Midbrain (tissue), 1 donor: ENCODE results near the gene RBM33.

Experiments
- DNase-seq: peaks from one replicate; lab custom pipeline; 2025; lab: John Stamatoyannopoulos, UW

Gene RBM33

DNA sequence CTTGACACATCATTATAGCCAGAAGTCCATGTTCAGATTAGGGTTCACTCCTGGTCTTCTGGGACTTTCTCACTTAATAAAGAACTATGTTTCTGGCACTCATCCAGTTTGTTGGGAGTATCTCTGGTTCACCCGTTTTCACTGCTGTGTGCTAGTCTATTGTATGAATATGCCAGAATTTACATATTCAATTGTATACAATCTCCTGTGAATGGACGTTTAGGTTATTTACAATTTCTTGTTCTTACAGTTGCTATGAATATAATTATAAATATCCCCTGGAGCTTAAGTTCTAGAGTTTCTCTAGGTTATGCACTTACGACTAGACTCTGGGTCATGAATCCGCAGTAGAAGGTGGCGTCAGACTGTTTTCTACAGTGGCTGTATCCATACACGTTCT lies 20.0 kb upstream of the RBM33 start:
- DNase-seq = no peak

DNA sequence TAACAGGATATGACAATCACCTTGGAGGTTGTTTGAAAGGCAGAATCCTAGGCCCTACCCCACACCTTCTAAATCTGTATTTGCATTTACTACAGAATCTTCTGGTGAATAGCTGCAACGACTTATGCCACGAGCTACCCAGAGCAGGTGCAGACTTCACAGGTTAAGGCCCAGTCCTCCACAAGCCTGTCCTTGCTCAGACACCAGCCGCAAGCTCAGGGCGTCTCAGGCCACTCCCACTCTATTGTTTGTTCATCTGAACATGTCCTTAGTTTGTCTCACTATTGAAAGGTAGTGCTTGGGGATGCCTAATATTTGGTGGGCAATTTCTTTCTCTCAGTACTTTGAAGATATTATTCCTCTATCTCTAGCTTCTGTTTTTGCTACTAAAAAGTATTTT lies 18.9 kb upstream of the RBM33 start:
- no peak for DNase-seq

DNA sequence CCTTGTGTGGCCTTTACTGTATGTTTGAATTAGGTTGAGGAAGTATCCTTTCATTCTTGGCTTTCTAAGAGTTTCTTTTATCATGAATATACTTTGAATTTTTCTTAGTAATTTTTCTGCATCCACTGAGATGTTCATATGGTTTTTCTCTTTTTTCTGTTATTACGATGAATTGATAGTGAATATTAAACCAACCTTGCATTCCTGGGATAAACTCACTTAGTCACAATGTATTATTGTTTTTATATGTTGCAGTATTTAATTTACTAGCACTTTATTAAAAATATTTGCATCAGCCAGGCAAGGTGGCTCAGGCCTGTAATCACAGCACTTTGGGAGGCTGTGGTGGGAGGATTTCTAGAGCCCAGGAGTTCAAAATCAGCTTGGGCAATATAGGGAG lies 15.3 kb upstream of the RBM33 start:
- DNase-seq = no peak

- DNase-seq = no peak
These were observed 13.3 kb upstream of the RBM33 start for GRCh38 chr7:155631155-155631554.

DNA sequence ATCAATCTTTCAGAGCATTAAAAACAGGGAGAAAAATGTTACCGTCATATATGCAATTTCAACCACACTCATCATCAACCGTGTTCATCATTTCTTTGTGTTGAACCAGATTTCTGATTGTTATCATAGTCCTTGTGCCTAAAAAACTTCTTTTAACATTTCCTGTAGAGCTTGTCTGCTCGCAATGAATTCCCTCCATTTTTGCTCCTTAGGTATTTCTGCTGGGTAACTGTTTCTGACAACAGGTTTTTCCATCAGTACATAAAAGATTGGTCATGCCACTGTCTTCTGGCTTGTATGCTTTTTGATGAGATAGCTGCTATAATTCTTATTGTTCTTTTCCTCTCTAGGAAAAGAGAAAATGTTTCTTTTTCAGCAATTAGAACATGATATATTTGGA lies 8.6 kb upstream of the RBM33 start:
- DNase-seq = no peak

DNA sequence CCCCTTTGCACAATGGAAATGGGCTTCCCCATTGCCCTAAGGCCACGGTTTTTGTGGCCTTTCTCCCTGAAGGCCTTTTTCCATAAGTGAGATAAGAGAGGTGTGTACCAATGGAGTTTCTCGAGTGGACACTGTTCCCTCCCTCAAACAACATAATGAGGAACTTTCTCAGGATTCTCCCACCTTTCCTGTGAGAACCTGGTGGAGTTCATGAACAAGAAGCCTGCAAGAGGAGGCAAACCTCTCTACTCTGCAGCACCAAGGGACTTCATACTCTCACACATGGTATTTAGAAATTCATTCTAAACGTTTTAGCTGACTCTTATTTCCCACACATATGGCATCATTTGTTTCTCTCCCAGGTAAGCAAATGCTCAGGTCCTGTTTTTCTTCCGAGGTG lies 7.3 kb upstream of the RBM33 start:
- no peak for DNase-seq

DNA sequence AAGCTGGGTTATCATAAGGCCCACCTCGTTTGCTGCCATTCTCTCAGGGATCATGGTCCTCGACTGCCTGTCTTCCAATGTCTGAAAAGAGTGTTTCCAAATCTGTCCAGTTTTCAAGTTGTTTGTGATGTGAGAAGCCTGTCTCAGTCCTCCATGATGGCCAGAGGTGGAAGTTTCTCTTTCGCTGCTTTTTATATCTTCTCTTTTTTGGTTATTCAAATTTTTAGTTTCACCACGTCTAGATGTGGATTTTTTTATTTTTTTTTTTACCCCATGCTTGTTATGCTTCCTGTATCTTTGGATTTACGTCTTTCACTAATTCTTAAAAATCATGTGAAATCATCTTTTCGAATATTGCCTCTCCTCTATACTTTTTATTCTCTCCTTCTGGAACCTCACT lies 6.1 kb upstream of the RBM33 start:
- DNase-seq = no peak

DNA sequence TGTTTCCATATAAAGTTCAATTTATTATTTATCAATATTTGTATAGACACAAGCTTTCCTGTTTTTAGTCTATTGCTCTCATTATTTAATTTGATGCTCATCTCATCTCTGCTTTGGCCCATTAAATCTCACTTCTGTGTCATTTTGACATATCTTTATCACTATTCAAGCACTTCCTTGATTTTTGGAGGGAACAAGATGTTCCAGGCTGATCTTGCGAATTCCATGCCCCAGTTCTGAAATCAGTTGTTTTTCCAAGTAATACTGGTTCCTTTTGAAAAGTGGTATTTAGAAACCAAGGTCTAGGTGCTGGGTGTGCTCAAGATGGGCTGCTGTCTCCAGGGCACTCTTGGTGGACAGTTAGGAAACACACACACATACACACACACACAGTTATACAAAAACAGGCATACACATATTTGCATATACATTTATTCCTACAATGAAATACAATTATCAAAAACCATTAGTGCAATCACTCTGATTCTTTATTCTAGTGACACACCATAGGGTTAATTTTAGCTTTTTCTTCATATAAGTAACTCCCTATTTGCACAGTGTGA lies 4.4 kb upstream of the RBM33 start:
- no peak for DNase-seq

DNA sequence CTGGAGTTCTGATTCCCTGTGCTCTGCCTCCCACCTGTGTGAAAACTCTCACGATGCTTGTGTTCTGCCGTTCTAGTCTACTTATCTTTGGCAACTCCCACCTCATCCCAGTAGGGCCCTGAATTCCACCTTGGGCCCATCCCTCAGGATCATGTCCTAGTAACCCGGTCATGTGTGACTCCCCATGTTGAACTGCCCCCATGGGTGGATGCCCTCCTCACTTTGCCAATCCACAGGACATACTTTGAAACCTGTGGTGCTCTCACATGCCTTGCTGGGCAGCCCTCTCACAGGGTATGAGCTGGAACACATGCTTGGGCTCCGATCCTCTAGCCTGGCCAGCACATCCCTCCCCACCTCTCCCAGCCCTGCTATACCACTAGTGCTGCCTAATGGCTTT lies 3.8 kb upstream of the RBM33 start:
- DNase-seq = no peak

DNA sequence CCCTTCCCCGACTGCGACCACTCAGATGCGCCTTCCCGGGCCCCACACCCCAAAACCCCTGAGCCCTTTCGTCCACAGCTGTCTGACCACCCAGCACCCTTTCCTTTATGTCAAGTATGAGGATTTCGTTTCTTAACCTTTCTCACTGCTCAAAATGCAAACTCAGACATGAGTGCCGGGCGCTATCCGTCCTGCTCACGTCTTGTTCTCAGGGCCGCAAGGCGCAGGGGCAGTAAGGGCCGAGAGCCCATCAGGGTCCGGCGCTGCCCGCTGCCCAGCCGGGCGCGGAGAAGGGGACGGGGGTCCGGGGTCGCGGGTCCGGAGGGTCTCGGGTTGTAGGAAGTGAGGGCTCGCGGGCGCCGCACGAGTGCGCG lies 670 bp upstream of the RBM33 start:
- no peak for DNase-seq

DNA sequence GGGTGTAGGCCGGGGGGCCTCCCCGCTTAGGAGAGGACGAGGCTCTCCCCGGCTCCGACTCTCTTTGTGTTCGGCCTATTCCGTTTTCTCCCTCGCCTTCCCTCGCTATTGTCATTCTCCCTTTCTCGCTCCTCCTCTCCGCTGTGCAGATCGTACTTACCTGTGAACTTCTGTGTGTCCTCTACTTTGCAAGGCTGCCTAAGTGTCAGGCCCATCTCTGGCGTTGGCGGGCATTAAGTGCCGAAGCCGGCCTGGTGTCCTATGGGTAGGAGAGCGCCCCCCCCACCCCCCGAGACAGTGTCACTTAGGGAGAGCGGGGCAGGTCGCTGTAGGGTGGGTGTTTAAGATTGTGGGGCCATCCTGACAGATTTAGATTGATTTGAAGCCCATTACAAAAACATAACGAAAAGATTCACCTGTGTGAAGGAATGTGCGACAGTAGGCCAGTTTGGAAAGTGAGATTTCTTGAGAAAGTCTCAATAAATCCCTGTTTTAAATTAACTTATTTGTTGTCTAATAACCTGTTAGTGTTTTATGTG lies 579 bp downstream of the RBM33 start:
- DNase-seq = peak; percentile 52

- no peak for DNase-seq
These were observed 1.2 kb downstream of the RBM33 start for GRCh38 chr7:155645662-155646061.

DNA sequence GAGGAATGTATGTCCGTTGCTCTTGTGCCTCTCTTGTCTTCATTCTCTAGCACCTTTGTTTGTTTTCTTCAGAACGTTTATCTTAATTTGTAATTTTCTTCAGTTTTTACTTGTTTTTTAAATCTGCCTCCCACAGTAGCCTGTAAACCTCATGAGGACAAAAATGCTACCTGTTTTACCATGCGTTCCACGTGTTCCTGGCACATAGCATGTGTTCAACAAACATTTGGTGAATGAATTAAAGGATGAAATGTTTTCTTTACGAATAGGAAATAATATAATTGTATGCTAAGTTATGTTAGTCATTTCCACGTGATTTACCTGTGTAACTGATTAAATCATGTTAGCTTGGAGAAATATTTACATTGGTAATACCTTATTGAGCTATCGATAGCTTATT lies 2.2 kb downstream of the RBM33 start:
- no peak for DNase-seq

- no peak for DNase-seq
These were observed 2.8 kb downstream of the RBM33 start for GRCh38 chr7:155647302-155647701.

DNA sequence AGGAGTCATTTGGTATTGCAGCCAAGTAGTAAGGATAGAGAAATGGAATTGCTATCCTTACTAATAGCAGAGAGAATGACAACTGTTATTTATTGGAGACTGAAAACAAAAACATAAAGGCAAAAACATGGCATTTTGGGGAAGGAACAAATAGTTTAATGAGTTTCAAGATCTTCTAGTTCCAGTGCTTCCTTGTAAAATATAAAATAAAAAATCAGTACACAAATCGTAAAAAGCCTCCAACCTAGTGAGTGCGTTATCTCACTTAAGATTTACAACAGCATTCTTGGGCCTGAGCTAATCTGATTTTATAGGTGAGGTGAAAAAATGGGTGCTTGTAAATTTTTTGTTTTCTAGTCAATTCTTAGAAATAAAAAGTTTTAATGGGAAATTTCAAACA lies 3.3 kb downstream of the RBM33 start:
- no peak for DNase-seq

DNA sequence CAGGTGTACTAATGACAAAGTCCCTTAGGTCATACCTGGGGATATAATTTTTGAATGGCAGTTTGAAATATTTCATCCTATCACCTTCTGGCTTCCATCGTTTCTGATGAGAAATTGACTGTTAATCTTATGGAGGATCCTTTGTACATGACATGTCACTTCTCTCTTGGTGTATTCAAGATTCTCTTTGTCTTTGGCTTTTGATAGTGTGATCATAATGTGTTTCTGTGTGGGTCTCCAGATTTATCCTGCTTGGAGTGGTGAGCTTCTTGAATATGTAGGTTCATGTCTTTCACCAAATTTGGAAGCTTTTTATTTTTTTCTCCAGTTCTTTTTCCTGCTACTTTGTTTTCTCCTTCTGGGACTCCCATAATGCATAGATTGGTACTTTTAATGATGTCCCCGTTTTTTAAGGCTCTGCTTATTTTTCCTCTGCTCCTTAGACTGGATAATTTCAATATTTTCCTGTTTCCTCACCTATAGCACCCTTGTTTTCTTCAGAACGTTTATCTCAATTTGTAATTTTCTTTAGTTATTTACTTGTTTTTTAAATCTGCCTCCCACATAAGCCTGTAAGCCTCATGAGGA lies 4.4 kb downstream of the RBM33 start:
- DNase-seq = no peak

GRCh38 chr7:155649588-155649987 lies 5.1 kb downstream of the RBM33 start:
- no peak for DNase-seq

- no peak for DNase-seq
These were observed 8.0 kb downstream of the RBM33 start for GRCh38 chr7:155652156-155653114.

DNA sequence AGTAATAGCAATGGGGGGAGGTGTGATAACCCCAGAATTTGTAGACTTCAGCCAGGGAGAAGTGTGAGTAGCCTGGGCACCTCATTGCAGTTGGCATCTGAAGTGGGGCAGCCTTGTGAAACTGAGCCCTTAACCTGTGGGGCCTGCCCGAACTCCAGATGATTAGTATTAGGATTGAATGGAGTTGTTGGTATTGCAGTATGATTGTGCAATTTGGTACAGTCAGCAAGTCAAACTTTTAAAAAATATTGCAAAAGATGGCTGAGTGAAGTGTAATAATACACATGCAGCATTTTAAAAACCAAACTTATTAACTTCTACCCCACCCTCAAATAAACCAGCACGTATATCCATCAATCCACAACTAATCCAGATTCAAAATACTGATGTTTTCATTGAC lies 9.3 kb downstream of the RBM33 start:
- DNase-seq = no peak

- no peak for DNase-seq
These were observed 12.4 kb downstream of the RBM33 start for GRCh38 chr7:155656891-155657290.

- DNase-seq = no peak
These were observed 15.7 kb downstream of the RBM33 start for GRCh38 chr7:155660059-155660757.

DNA sequence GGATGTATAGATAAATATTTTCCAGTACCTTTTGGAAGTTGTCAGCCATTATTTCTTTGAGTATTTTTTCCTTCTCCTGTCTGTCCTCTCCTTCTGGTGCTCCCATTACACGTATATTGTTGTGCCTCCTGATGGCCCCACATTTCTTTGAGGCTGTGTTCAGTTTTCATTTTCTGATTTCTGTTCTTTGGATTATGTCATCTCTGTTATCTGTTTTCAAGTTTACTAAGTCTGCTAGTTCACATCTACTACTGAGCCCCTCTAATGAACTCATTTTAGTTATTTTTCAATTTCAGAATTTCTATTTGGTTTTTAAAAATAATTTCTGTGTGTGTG lies 16.3 kb downstream of the RBM33 start:
- no peak for DNase-seq
